ENCODE results near the gene RHBDL2.
"Not testable (repeated sequence)": the region's sequence is repeated elsewhere in the genome, so short reads cannot be mapped to it uniquely, and the experiment has no call there.

The RHBDL2 gene

GRCh38 chr1:38932571-38932970, 9.1 kb downstream of the RHBDL2 start:
- no peak for DNase-seq (ENCODE audit: low spot score)

GRCh38 chr1:38929476-38929875, 12.2 kb downstream of the RHBDL2 start:
- no peak for DNase-seq (ENCODE audit: low spot score)

GRCh38 chr1:38929054-38929453, 12.6 kb downstream of the RHBDL2 start:
- DNase-seq (ENCODE audit: low spot score), result no peak

- DNase-seq (ENCODE audit: low spot score), result no peak
These were observed 15.5 kb downstream of the RHBDL2 start for GRCh38 chr1:38926091-38926490.

- no peak for DNase-seq (ENCODE audit: low spot score)
These were observed 16.2 kb downstream of the RHBDL2 start for GRCh38 chr1:38925391-38925790.

- no peak for DNase-seq (ENCODE audit: low spot score)
These were observed 18.0 kb downstream of the RHBDL2 start for GRCh38 chr1:38923607-38924006.

GRCh38 chr1:38919130-38919529, 22.5 kb downstream of the RHBDL2 start:
- DNase-seq (ENCODE audit: low spot score), result peak; percentile 72

GRCh38 chr1:38918568-38918967, 23.1 kb downstream of the RHBDL2 start:
- no peak for DNase-seq (ENCODE audit: low spot score)

GRCh38 chr1:38917772-38918171, 23.9 kb downstream of the RHBDL2 start:
- DNase-seq (ENCODE audit: low spot score), result no peak

- no peak for DNase-seq (ENCODE audit: low spot score)
These were observed 24.3 kb downstream of the RHBDL2 start for GRCh38 chr1:38917337-38917736.

- no peak for DNase-seq (ENCODE audit: low spot score)
These were observed 26.2 kb downstream of the RHBDL2 start for GRCh38 chr1:38915352-38915948.

GRCh38 chr1:38914908-38915307, 26.7 kb downstream of the RHBDL2 start:
- DNase-seq (ENCODE audit: low spot score), result not testable (repeated sequence)

- no peak for DNase-seq (ENCODE audit: low spot score)
These were observed 32.8 kb downstream of the RHBDL2 start for GRCh38 chr1:38908821-38909220.

- no peak for DNase-seq (ENCODE audit: low spot score)
These were observed 35.6 kb downstream of the RHBDL2 start for GRCh38 chr1:38905985-38906384.

GRCh38 chr1:38899560-38899959, 42.1 kb downstream of the RHBDL2 start:
- no peak for DNase-seq (ENCODE audit: low spot score)

GRCh38 chr1:38898653-38899230, 42.9 kb downstream of the RHBDL2 start:
- DNase-seq (ENCODE audit: low spot score), result no peak

- DNase-seq (ENCODE audit: low spot score), result no peak
These were observed 45.5 kb downstream of the RHBDL2 start for GRCh38 chr1:38896169-38896568.

GRCh38 chr1:38892976-38893375, 48.7 kb downstream of the RHBDL2 start:
- no peak for DNase-seq (ENCODE audit: low spot score)

GRCh38 chr1:38891753-38892152, 49.9 kb downstream of the RHBDL2 start:
- no peak for DNase-seq (ENCODE audit: low spot score)

- no peak for DNase-seq (ENCODE audit: low spot score)
These were observed 52.0 kb downstream of the RHBDL2 start for GRCh38 chr1:38889589-38889988.

- DNase-seq (ENCODE audit: low spot score), result no peak
These were observed 53.0 kb downstream of the RHBDL2 start for GRCh38 chr1:38888423-38889333.

GRCh38 chr1:38885092-38885491, 56.5 kb downstream of the RHBDL2 start:
- DNase-seq (ENCODE audit: low spot score), result no peak

- DNase-seq (ENCODE audit: low spot score), result no peak
These were observed 60.1 kb downstream of the RHBDL2 start, which contains the start of gene GJA9 for GRCh38 chr1:38881487-38881886. GJA9 (minus strand) TSS chr1:38881587; CDS start chr1:38876098, 5,489 bp downstream.
